ENCODE results near the gene CXCR2. TPM values are rescaled to one million over a fixed set of nuclear protein-coding genes. Genes with fewer than 3 reads are reported as not detected.
"Not testable (repeated sequence)": the region's sequence is repeated elsewhere in the genome, so short reads cannot be mapped to it uniquely, and the experiment has no call there.

The CXCR2 gene
- total and polyA plus RNA-seq, 2 of the 8 experiments (the other 6 are each of a cell fraction or from before 2014, with no cell fraction given), result 1.4 to 1.6 TPM

GRCh38 chr2:218122286-218122685 is 3.5 kb upstream of the CXCR2 start:
- H3K18ac ChIP-seq (ENCODE audit: extremely low read depth, low read length); H4K5ac ChIP-seq (ENCODE audit: insufficient read length, low read depth, low read length); H4K20me1 ChIP-seq (replicated peaks in 1 of 2; ENCODE audit: control insufficient read depth in 1 of 2, insufficient read depth in 2 of 2, low read length in 2 of 2); H3K23me2 ChIP-seq (ENCODE audit: low read depth, low read length); DNase-seq (ENCODE audit: low read depth in 1 of 2, low spot score in 2 of 2); H3K4ac ChIP-seq (replicated peaks; ENCODE audit: insufficient read length, low read depth, low read length); H2AFZ ChIP-seq (ENCODE audit: low read length); H4K91ac ChIP-seq (replicated peaks; ENCODE audit: insufficient read length, low read length); H3K9me3 ChIP-seq (ENCODE audit: insufficient read depth in 2 of 2, low read depth in 1 of 2, low read length in 1 of 2); H3K4me2 ChIP-seq (ENCODE audit: insufficient read depth in 1 of 2, low read depth in 2 of 2, low read length in 2 of 2); H2BK120ac ChIP-seq (replicated peaks; ENCODE audit: low read depth, low read length); H3K9ac ChIP-seq (replicated peaks in 1 of 4; ENCODE audit: extremely low read depth in 1 of 4, low read depth in 3 of 4, low read length in 3 of 4); H4K8ac ChIP-seq (ENCODE audit: extremely low read depth, insufficient read depth, low read length); H3K27ac ChIP-seq (ENCODE audit: low read depth, low read length); H2BK5ac ChIP-seq (ENCODE audit: low read depth, low read length); H3K36me3 ChIP-seq (ENCODE audit: control insufficient read depth in 2 of 4, insufficient read depth in 4 of 4, low read length in 3 of 4); H3K79me2 ChIP-seq (ENCODE audit: control insufficient read depth in 1 of 2, insufficient read depth in 2 of 2, low read length in 2 of 2); H3K14ac ChIP-seq (ENCODE audit: insufficient read length); H3K79me1 ChIP-seq (ENCODE audit: low read depth, low read length); H3K27me3 ChIP-seq (replicated peaks in 1 of 4; ENCODE audit: control insufficient read depth in 3 of 4, extremely low read depth in 1 of 4, insufficient read depth in 3 of 4, low read length in 3 of 4); H2BK12ac ChIP-seq (ENCODE audit: low read depth, low read length); H2BK15ac ChIP-seq (ENCODE audit: low read length); H2BK20ac ChIP-seq (ENCODE audit: low read length); H2AK5ac ChIP-seq (ENCODE audit: low read depth, low read length); POLR2A ChIA-PET (ENCODE audit: partially characterized antibody); FAIRE-seq; H3K4me3 ChIP-seq (ENCODE audit: extremely low read depth in 1 of 4, insufficient read depth in 2 of 4, low read depth in 3 of 4, low read length in 4 of 4); H3K23ac ChIP-seq (ENCODE audit: insufficient read length); H3K56ac ChIP-seq (replicated peaks; ENCODE audit: insufficient read length, low read depth, low read length): not testable (repeated sequence)
- CTCF ChIA-PET (ENCODE audit: partially characterized antibody), result interaction anchor here (1.5 kb wide), 1 partner anchor 28 kb away, joined by 5 read pairs; no protein-coding TSS in a partner anchor
- H3K4me1 ChIP-seq (replicated peaks in 1 of 4; ENCODE audit: control insufficient read depth in 3 of 4, insufficient read depth in 4 of 4, low read length in 3 of 4), result peaks cover 0 to 13% (median 6%) of the 10 kb centered on the region in 4 experiments; a peak in 2 of 7 replicates
